ENCODE data around the gene LPIN2. TPM values are rescaled to one million over a fixed set of nuclear protein-coding genes. Genes with fewer than 3 reads are reported as not detected.
"Not testable (repeated sequence)": the region's sequence is repeated elsewhere in the genome, so short reads cannot be mapped to it uniquely, and the experiment has no call there.

The LPIN2 gene
- total RNA-seq, 2 experiments from 2014 or later = 78.4 to 79.6 TPM

- Mint-ChIP-seq H3K36me3 (ENCODE audit: low read depth) (no peaks in the 10 kb centered on the region), H3K4me1 (peaks cover 29% of the 10 kb centered on the region), H3K27me3 (no peaks in the 10 kb centered on the region), H3K4me3 (no peak overlapping the region), H3K27ac (no peak overlapping the region), H3K9me3 (no peaks in the 10 kb centered on the region)
- no peak for DNase-seq
- CTCF ChIA-PET = interaction anchor here (1.8 kb wide), 1 partner anchor 22 kb away, joined by 5 read pairs; no protein-coding TSS in a partner anchor
- POLR2A ChIA-PET = interaction anchor here (1.0 kb wide), 1 partner anchor 21 kb away, joined by 4 read pairs; no protein-coding TSS in a partner anchor
Measured at GRCh38 chr18:3040881-3041280, 27.9 kb upstream of the LPIN2 start.

DNA sequence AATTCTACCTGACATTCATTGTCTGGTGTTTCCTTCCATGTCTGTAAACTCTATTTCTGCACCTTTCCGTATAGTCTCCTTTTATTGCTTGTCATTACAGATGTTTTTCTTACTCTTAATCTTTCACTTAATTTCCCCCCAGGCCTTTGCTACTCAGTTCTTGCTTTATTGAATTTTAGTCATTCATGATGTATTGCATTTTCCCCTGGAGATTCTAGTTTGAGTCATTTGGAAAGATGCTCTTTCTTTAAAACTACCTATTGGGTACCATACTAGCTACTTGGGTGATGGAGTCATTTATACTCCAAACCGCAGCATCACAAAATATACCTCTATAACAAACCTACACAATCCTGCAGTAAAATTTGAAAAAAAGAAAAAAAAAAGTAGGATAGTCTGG, 27.2 kb upstream of the LPIN2 start:
- H3K4me1 Mint-ChIP-seq = peaks cover 29% of the 10 kb centered on the region
- H3K36me3 Mint-ChIP-seq (ENCODE audit: low read depth) = no peaks in the 10 kb centered on the region
- H3K9me3 Mint-ChIP-seq = no peaks in the 10 kb centered on the region
- DNase-seq = no peak
- CTCF ChIA-PET = interaction anchor here (1.8 kb wide), 1 partner anchor 22 kb away, joined by 5 read pairs; no protein-coding TSS in a partner anchor
- H3K27me3 Mint-ChIP-seq = no peaks in the 10 kb centered on the region
- POLR2A ChIA-PET = no interaction called here
- H3K27ac Mint-ChIP-seq = no peak overlapping the region
- no peak overlapping the region for H3K4me3 Mint-ChIP-seq

DNA sequence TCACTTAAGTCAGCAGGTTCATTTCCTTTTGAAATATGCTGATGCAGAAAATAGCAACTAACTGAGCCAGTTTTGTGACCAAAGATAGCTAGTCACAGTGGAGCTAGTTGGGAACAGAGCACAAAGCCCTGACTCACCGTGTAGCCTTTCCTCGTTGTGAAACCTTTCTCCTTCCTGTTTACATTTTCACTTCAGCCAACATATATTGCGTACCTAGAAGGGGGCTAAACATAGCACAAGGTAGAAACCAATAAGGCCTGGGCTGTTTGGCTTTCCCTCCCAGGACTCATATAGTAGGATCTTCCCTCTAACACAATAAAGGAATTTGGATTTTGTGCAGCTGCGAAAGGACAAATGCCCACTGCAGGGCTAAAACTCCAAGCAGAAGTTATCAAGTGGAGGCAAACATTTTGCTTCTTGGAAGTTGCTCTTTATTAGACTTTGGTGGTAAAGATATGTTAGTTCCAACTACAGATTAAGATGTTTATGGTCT, 24.5 kb upstream of the LPIN2 start:
- POLR2A ChIA-PET = interaction anchor here (1.1 to 3.3 kb wide), 4 partner anchors 21 to 210 kb away, joined by 3 to 21 read pairs (median 7); partner anchors contain the start of gene MYL12A
- H3K9me3 Mint-ChIP-seq = no peaks in the 10 kb centered on the region
- peaks cover 2% of the 10 kb centered on the region for H3K27me3 Mint-ChIP-seq
- no peak overlapping the region for H3K4me3 Mint-ChIP-seq
- CTCF ChIA-PET = interaction anchor here (0.7 to 2.5 kb wide), 9 partner anchors 25 to 548 kb away, joined by 3 to 31 read pairs (median 3); no protein-coding TSS in a partner anchor
- H3K27ac Mint-ChIP-seq = peak overlapping the region; percentile 77
- peaks cover 27% of the 10 kb centered on the region for H3K4me1 Mint-ChIP-seq
- DNase-seq = peak; percentile 49
- no peaks in the 10 kb centered on the region for H3K36me3 Mint-ChIP-seq (ENCODE audit: low read depth)

DNA sequence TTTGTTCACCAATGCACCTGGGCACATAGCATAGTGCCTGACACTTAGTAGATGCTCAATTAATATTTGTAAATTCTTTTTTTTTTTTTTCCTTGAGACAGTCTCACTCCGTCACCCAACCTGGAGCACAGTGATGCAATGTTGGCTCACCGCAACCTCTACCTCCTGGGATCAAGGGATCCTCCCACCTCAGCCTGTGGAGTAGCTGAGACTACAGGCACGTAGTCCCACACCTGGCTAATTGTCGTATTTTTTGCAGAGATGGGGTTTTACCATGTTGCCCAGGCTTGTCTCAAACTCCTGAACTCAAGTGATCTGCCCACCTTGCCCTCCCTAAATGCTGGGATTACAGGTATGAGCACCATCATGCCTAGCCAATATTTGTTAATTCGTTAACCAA, 23.2 kb upstream of the LPIN2 start:
- no peak for DNase-seq
- Mint-ChIP-seq H3K27me3 (peaks cover 2% of the 10 kb centered on the region), H3K4me3 (no peak overlapping the region), H3K36me3 (ENCODE audit: low read depth) (no peaks in the 10 kb centered on the region), H3K27ac (no peak overlapping the region), H3K4me1 (peaks cover 27% of the 10 kb centered on the region), H3K9me3 (no peaks in the 10 kb centered on the region)
- POLR2A ChIA-PET = interaction anchor here (1.7 to 3.3 kb wide), 2 partner anchors 24 to 26 kb away, joined by 11 to 21 read pairs; no protein-coding TSS in a partner anchor
- CTCF ChIA-PET = interaction anchor here (0.7 to 2.5 kb wide), 4 partner anchors 26 to 549 kb away, joined by 3 to 31 read pairs (median 3); no protein-coding TSS in a partner anchor

- Mint-ChIP-seq H3K27me3 (peaks cover 2% of the 10 kb centered on the region), H3K4me3 (no peak overlapping the region), H3K9me3 (no peaks in the 10 kb centered on the region), H3K36me3 (ENCODE audit: low read depth) (no peaks in the 10 kb centered on the region), H3K27ac (no peak overlapping the region), H3K4me1 (peaks cover 27% of the 10 kb centered on the region)
- POLR2A ChIA-PET = interaction anchor here (3.3 kb wide), 1 partner anchor 27 kb away, joined by 21 read pairs; no protein-coding TSS in a partner anchor
- CTCF ChIA-PET = interaction anchor here (1.5 kb wide), 1 partner anchor 93 kb away, joined by 5 read pairs; no protein-coding TSS in a partner anchor
- no peak for DNase-seq
Measured at GRCh38 chr18:3035635-3036034, 22.7 kb upstream of the LPIN2 start.

GRCh38 chr18:3032721-3033120, 19.8 kb upstream of the LPIN2 start:
- H3K9me3 Mint-ChIP-seq = no peaks in the 10 kb centered on the region
- ChIA-PET CTCF (no interaction called here), POLR2A (no interaction called here)
- H3K27ac Mint-ChIP-seq = no peak overlapping the region
- no peak for DNase-seq
- H3K4me1 Mint-ChIP-seq = peaks cover 12% of the 10 kb centered on the region
- H3K4me3 Mint-ChIP-seq = no peak overlapping the region
- H3K27me3 Mint-ChIP-seq = peaks cover 2% of the 10 kb centered on the region
- no peaks in the 10 kb centered on the region for H3K36me3 Mint-ChIP-seq (ENCODE audit: low read depth)

DNA sequence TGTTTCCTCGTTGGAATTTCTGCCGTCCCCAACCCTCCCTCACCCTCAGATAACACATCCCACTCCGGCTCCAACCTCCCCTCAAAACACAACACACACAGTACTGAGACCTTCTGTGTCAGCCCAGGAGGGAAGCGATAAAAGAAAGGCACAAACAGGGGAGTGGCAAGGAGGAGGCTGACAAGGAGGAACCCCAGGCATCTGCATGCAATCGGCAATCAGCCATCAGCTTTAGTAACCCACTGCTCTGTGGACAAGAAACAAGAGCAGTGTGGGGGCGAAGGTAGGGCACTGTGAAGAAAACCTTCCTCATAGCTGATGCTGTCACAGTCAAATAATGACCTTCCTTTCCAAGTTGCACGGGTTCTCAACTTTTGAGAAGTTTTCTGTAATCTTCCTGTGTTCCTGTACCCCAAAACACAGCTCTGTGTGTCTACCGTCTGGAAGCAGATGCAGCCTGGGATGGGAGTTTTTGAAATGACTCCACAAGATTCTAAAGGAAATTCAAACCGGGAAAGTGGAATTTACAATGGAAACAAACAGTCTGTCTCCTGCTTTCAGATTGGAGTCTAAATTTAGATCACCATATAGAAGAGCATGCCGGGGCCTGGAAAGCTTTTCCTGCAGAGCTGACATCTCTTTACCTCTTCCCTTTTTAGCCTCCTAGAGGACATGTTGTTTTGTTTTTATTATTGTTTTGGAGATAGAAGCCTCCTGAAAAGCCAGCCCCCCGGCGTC, 16.4 kb upstream of the LPIN2 start:
- H3K9me3 Mint-ChIP-seq = no peaks in the 10 kb centered on the region
- peaks cover 2% of the 10 kb centered on the region for H3K27me3 Mint-ChIP-seq
- H3K4me1 Mint-ChIP-seq = no peaks in the 10 kb centered on the region
- ChIA-PET POLR2A (interaction anchor here (1.2 kb wide), 1 partner anchor 31 kb away, joined by 3 read pairs; no protein-coding TSS in a partner anchor), CTCF (interaction anchor here (1.3 kb wide), 1 partner anchor 34 kb away, joined by 5 read pairs; no protein-coding TSS in a partner anchor)
- no peak overlapping the region for H3K27ac Mint-ChIP-seq
- H3K4me3 Mint-ChIP-seq = no peak overlapping the region
- no peaks in the 10 kb centered on the region for H3K36me3 Mint-ChIP-seq (ENCODE audit: low read depth)
- no peak for DNase-seq

- CTCF ChIA-PET; POLR2A ChIA-PET; H3K4me1 Mint-ChIP-seq; H3K36me3 Mint-ChIP-seq (ENCODE audit: low read depth); H3K27ac Mint-ChIP-seq; H3K4me3 Mint-ChIP-seq; H3K9me3 Mint-ChIP-seq; DNase-seq; H3K27me3 Mint-ChIP-seq: not testable (repeated sequence)
Measured at GRCh38 chr18:3028115-3028514, 15.2 kb upstream of the LPIN2 start.

DNA sequence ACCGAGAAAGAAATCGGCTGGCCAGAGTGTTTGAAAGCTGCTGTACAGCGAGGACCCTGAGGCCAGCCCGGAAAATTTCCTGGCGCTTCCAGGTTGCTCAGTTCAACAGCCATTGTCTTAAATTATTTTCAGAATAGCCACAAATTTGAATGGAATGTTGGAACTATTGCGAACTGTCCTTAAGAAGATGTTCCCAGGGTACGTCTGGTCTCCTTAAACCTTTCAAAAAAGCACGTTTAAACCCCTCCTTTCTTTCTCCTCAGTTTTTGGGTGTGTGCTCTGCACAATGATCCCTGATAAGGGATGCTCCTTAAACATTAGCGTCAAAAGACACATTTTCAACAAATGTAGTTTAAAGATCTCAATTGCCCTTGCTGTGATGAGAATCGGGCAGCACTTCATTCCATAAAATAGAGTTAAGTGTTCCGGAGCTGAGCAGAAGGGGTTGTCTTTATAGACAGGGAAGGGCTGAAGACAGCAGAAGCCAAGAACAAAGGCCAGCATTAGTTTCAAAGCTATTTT, 14.5 kb upstream of the LPIN2 start:
- POLR2A ChIA-PET = no interaction called here
- no peak overlapping the region for H3K4me3 Mint-ChIP-seq
- H3K4me1 Mint-ChIP-seq = no peaks in the 10 kb centered on the region
- H3K27me3 Mint-ChIP-seq = no peaks in the 10 kb centered on the region
- CTCF ChIA-PET = no interaction called here
- peaks cover 2% of the 10 kb centered on the region for H3K36me3 Mint-ChIP-seq (ENCODE audit: low read depth)
- peaks cover 4% of the 10 kb centered on the region for H3K9me3 Mint-ChIP-seq
- H3K27ac Mint-ChIP-seq = no peak overlapping the region
- DNase-seq = no peak

DNA sequence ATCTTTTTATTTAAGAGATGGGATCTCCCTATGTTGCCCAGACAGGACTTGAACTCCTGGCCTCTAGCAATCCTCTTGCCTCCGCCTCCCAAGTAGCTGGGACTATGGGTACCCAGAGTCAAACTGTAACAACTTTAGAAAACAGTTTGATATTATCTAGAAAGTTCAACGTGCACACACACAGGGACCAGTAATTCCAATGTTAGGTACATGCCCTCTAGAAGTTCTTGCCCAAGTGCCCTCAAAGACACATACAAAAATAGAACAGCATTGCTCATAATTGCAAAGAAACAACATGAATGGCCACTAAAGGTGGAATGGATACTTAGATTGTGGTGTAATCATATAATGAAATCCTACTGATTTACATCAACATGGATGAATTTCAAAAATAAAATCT, 12.6 kb upstream of the LPIN2 start:
- no peaks in the 10 kb centered on the region for H3K4me1 Mint-ChIP-seq
- DNase-seq = no peak
- H3K36me3 Mint-ChIP-seq (ENCODE audit: low read depth) = peaks cover 2% of the 10 kb centered on the region
- ChIA-PET CTCF (interaction anchor here (1.4 kb wide), 1 partner anchor 38 kb away, joined by 4 read pairs; no protein-coding TSS in a partner anchor), POLR2A (no interaction called here)
- no peak overlapping the region for H3K4me3 Mint-ChIP-seq
- H3K9me3 Mint-ChIP-seq = peaks cover 4% of the 10 kb centered on the region
- H3K27ac Mint-ChIP-seq = no peak overlapping the region
- peaks cover 1% of the 10 kb centered on the region for H3K27me3 Mint-ChIP-seq

DNA sequence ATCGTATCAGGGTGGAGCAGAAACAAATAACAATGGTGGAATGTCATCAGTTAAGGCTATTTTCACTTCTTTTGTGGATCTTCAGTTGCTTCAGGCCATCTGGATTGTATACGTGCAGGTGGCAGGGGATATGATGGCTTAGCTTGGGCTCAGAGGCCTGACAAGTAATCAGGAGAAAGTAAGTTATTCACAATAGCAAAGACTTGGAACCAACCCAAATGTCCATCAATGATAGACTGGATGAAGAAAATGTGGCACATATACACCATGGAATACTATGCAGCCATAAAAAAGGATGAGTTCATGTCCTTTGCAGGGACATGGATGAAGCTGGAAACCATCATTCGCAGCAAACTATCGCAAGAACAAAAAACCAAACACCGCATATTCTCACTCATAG, 10.7 kb upstream of the LPIN2 start:
- H3K36me3 Mint-ChIP-seq (ENCODE audit: low read depth); H3K9me3 Mint-ChIP-seq; DNase-seq; POLR2A ChIA-PET; H3K27me3 Mint-ChIP-seq; H3K4me1 Mint-ChIP-seq; H3K27ac Mint-ChIP-seq; H3K4me3 Mint-ChIP-seq: not testable (repeated sequence)
- CTCF ChIA-PET = interaction anchor here (1.0 to 1.6 kb wide), 2 partner anchors 29 to 39 kb away, joined by 5 read pairs; no protein-coding TSS in a partner anchor

DNA sequence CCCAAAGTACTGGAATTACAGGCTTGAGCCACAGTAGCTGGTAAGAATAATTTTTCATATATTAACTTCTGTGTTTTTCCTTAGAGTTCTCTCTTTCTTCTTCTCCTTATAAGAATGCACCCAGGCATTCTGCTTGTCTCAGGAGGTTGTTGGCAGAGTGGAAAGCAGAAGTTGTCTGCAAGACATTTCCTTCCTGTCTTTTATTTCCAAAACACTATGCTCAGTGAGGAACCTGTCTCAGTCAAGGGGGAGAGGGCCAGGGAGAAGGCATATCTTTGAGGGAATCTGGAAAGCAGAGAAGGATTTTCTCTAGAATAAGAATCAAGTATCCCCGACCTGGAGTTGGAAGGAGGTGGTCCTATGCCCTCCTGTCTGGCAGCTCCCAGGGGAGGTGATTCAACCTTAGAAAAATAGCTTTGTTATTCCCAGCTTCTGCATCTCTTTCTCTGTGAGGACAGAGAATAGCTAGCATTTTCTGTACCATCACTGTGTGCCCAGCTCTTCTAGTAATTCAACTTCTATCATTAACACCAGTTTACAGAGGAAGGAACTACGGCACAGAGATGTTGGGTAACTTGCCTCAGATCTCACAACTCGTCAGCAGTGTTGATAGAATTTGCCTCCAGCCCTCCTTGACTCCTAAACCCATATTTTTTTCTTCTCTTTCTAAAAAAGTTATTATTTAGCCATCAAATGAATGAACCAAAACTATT, 3.8 kb upstream of the LPIN2 start:
- Mint-ChIP-seq H3K27me3 (no peaks in the 10 kb centered on the region), H3K27ac (no peak overlapping the region), H3K36me3 (ENCODE audit: low read depth) (peaks cover 6% of the 10 kb centered on the region), H3K4me3 (no peak overlapping the region), H3K4me1 (peaks cover 36% of the 10 kb centered on the region), H3K9me3 (no peaks in the 10 kb centered on the region)
- ChIA-PET POLR2A (interaction anchor here (0.8 kb wide), 1 partner anchor 21 kb away, joined by 3 read pairs; no protein-coding TSS in a partner anchor), CTCF (interaction anchor here (0.9 kb wide), 2 partner anchors 22 to 46 kb away, joined by 3 read pairs; no protein-coding TSS in a partner anchor)
- DNase-seq = no peak

Data from activated CD4-positive, alpha-beta memory T cell treated with anti-CD3 and anti-CD28 coated beads, Interleukin-2, amount 10 ng/mL, durations not matched to agents 7 days and 5 days (primary cell).